Esophagus squamous epithelium (tissue), 5 donors: Measurements from ENCODE around the gene IP6K3. TPM values are rescaled to one million over a fixed set of nuclear protein-coding genes. Genes with fewer than 3 reads are reported as not detected.

ENCODE experiments used
- DNase-seq: peaks from one replicate; lab custom pipeline; 2025; lab: John Stamatoyannopoulos, UW
- H3K27ac ChIP-seq, 4 donors: fragments of 200-600 bp; sonication (generic); one replicate each; pipeline ENCODE4 v1.5.1; 2016 to 2019; ENCODE audit warnings: mild to moderate bottlenecking in 1 of 4
- H3K27me3 ChIP-seq, 4 donors: fragments of 200-600 bp; sonication (generic); 1 replicate in 3 of 4; 2 replicates in 1 of 4; pipeline versions ENCODE4 v1.5.1 to v1.6.0; 2017 to 2021; ENCODE audit warnings: antibody characterized with exemption in 1 of 4
- H3K36me3 ChIP-seq, 3 donors: fragments of 200-600 bp; sonication (generic); one replicate each; pipeline ENCODE4 v1.5.1; 2016 to 2019
- H3K4me1 ChIP-seq, 3 donors: fragments of 200-600 bp; sonication (generic); one replicate each; pipeline ENCODE4 v1.5.1; 2017 to 2019
- H3K4me3 ChIP-seq, 4 donors: fragments of 200-600 bp; sonication (generic); 1 replicate in 3 of 4; 2 replicates in 1 of 4; pipeline ENCODE4 v1.5.1; 2016 to 2019; ENCODE audit warnings: mild to moderate bottlenecking in 2 of 4, moderate library complexity in 1 of 4
- H3K9me3 ChIP-seq, 3 donors: fragments of 200-600 bp; sonication (generic); one replicate each; pipeline ENCODE4 v1.5.1; 2016 to 2019
- CTCF ChIP-seq, 6 experiments: fragments of 450-650 bp in 4 of 6; fragments of 200-600 bp in 2 of 6; sonication (generic) in 2 of 6; IDR thresholded peaks; one replicate each; pipeline ENCODE4 v1.5.1; 2016 to 2019; ENCODE audit warnings: antibody characterized with exemption in 6 of 6, mild to moderate bottlenecking in 4 of 6, moderate library complexity in 4 of 6
- POLR2A ChIP-seq, 4 donors: fragments of 450-650 bp; IDR thresholded peaks; one replicate each; pipeline ENCODE4 v1.6.1; 2017; ENCODE audit warnings: antibody characterized with exemption in 4 of 4, mild to moderate bottlenecking in 4 of 4, moderate library complexity in 3 of 4
- WGBS, 2 donors: methylation state at CpG; one replicate each; pipeline ENCODE4 v1.1.5; 2018; 5-methylcytosine and 5-hydroxymethylcytosine counted together
- intact Hi-C: fragments of 100-400 bp; cut with DNase I; formaldehyde crosslinking; loops from one replicate; pipeline ENCODE4 v1.15.0; 2022
- total RNA-seq, 4 donors: library from RNA; depleted of rRNA; stranded (reverse); fragments of >200 nt; gene quantifications; one replicate each; pipeline ENCODE4 v1.1.0, GENCODE V29; 2016
- donor health status: DM: yes; HTN: yes; CAD: no.

The IP6K3 gene
- total RNA-seq, 4 donors from 2014 or later = 0.75 to 5.5 (median 1.7) TPM; not detected in 1

DNA sequence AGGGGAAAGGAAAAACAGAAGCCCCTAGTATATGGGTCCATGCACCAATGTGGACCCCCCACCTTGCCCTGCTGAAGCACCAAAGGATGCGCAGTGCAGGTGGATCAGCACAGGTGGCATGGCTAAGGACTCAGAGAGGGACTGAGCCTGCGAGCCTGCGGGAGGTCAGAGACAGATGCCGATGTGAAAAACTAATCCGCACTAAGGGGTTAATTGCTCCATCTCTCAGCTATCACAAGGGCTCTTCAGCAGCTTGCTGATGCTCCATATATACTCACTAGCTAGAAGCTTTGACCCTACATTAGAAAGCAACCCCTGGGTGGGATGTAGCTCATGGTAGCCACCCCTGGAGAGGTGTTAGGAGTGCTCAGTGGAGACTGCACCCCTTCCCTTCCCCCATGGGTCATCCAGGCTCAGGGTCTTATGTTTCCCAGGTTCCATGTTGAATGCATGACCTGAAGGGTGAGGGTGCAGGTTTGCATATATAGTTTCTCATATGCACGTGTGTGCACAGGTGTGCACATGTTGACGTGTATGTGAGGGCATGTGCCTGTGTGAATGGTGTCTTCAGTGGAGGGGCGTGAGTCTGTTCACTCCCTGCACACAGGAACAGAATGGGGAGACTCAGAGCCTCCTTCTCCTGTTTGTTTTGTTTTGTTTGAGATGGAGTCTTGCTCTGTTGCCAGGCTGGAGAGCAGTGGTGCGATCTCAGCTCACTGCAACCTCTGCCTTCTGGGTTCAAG, 13.4 kb upstream of the IP6K3 start:
- TF ChIP-seq CTCF (IDR thresholded peaks at IDR 0.05) (no peak), POLR2A (IDR thresholded peaks at IDR 0.05) (no peak)
- H3K27ac ChIP-seq = no peak overlapping the region
- intact Hi-C loops = loop anchor here (10.0 kb wide), 1 partner anchor 395 kb away; no protein-coding TSS in a partner anchor
- no peaks in the 10 kb centered on the region for H3K27me3 ChIP-seq
- DNase-seq = no peak
- peaks cover 0 to 27% (median 0%) of the 10 kb centered on the region in 3 donors for H3K4me1 ChIP-seq
- no peaks in the 10 kb centered on the region for H3K36me3 ChIP-seq
- H3K4me3 ChIP-seq = no peak overlapping the region
- H3K9me3 ChIP-seq = no peaks in the 10 kb centered on the region
- WGBS, 2 donors = 87 to 89% methylated on average over 4 to 8 of the region's 9 CpGs

DNA sequence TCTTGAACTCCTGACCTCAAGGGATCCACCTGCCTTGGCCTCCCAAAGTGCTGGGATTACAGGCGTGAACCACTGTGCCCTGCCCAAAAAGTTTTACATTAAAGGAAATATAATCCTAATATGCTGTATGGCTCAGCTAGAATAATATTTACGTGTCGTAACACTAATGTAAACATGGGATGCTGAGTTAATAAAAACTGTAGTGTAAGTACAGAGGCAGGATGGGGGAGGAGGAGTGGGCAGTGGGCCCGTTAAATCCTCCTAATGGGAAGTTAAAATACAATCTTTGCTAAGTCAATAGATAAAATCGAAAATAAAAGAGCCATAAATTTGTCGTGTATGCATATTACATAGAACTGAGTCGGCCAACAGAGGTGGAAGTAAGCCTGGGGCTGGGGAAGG, 12.1 kb upstream of the IP6K3 start:
- Histone ChIP-seq H3K4me1 (peaks cover 0 to 27% (median 0%) of the 10 kb centered on the region in 3 donors), H3K27ac (peak overlapping the region in 1 of 4 donors; percentile 11), H3K9me3 (no peaks in the 10 kb centered on the region), H3K27me3 (peaks cover 0 to 4% (median 0%) of the 10 kb centered on the region in 4 donors), H3K4me3 (no peak overlapping the region), H3K36me3 (no peaks in the 10 kb centered on the region)
- TF ChIP-seq POLR2A (IDR thresholded peaks at IDR 0.05) (no peak), CTCF (IDR thresholded peaks at IDR 0.05) (no peak)
- 23 to 46% methylated on average over 7 of the region's 7 CpGs for whole genome bisulfite sequencing, 2 donors
- intact Hi-C loops = no loop called here
- DNase-seq = no peak

GRCh38 chr6:33757906-33758305, 11.2 kb upstream of the IP6K3 start:
- WGBS, 2 donors = 74% methylated on average over 10 of the region's 10 CpGs
- Histone ChIP-seq H3K36me3 (no peaks in the 10 kb centered on the region), H3K27me3 (peaks cover 0 to 4% (median 0%) of the 10 kb centered on the region in 4 donors), H3K9me3 (no peaks in the 10 kb centered on the region), H3K4me1 (peaks cover 0 to 27% (median 0%) of the 10 kb centered on the region in 3 donors), H3K4me3 (no peak overlapping the region), H3K27ac (no peak overlapping the region)
- no peak for DNase-seq
- TF ChIP-seq POLR2A (IDR thresholded peaks at IDR 0.05) (no peak), CTCF (IDR thresholded peaks at IDR 0.05) (no peak)
- intact Hi-C loops = no loop called here

DNA sequence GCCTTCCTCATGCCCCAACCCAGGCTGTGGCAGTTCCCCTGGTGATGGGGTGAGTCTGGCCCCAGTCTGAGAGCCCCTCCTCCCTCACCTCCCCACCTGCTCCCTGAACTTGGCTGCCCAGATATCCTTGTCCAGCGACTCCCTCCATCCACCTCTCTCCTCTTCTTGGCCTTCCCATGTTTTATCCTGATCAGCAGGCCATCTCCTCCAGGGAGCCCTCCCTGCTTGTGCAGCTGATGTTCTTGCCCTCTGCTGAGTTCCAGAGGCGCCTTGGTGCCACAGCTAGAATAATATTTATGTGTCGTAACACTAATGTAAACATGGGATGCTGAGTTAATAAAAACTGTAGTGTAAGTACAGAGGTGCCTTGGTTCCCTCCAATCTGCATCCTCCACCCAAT, 10.4 kb upstream of the IP6K3 start:
- H3K36me3 ChIP-seq = no peaks in the 10 kb centered on the region
- 46 to 68% methylated on average over 3 of the region's 3 CpGs for whole genome bisulfite sequencing, 2 donors
- H3K4me1 ChIP-seq = peaks cover 6 to 33% (median 6%) of the 10 kb centered on the region in 3 donors
- DNase-seq = no peak
- intact Hi-C loops = no loop called here
- no peak overlapping the region for H3K27ac ChIP-seq
- H3K27me3 ChIP-seq = peaks cover 0 to 4% (median 0%) of the 10 kb centered on the region in 4 donors
- TF ChIP-seq CTCF (IDR thresholded peaks at IDR 0.05) = no peak
- no peak for TF ChIP-seq POLR2A (IDR thresholded peaks at IDR 0.05)
- no peak overlapping the region for H3K4me3 ChIP-seq
- H3K9me3 ChIP-seq = no peaks in the 10 kb centered on the region

GRCh38 chr6:33756211-33756954, 9.7 kb upstream of the IP6K3 start:
- no peak overlapping the region for H3K4me3 ChIP-seq
- intact Hi-C loops = no loop called here
- WGBS, 2 donors = 73 to 80% methylated on average over 12 of the region's 12 CpGs
- no peak for TF ChIP-seq POLR2A (IDR thresholded peaks at IDR 0.05)
- no peak for TF ChIP-seq CTCF (IDR thresholded peaks at IDR 0.05)
- peaks cover 0 to 4% (median 0%) of the 10 kb centered on the region in 4 donors for H3K27me3 ChIP-seq
- peaks cover 11 to 33% (median 13%) of the 10 kb centered on the region in 3 donors for H3K4me1 ChIP-seq
- H3K9me3 ChIP-seq = no peaks in the 10 kb centered on the region
- H3K36me3 ChIP-seq = no peaks in the 10 kb centered on the region
- no peak for DNase-seq
- H3K27ac ChIP-seq = no peak overlapping the region
